HG03103 (cell line): ENCODE measurements around the gene HEYL.
A peak's percentile ranks its signal among the peaks of the same experiment; 100 is the strongest.
"Not testable (repeated sequence)": the region's sequence is repeated elsewhere in the genome, so short reads cannot be mapped to it uniquely, and the experiment has no call there.

Experiments
- ATAC-seq: cut with Tn5 transposase; IDR thresholded peaks from one replicate; pipeline ENCODE4 v1.9.1; 2021; ENCODE audit warnings: low read depth; ENCODE audit not compliant: unreplicated experiment

Gene HEYL

GRCh38 chr1:39614488-39614887 lies 25.0 kb downstream of the HEYL start:
- ATAC-seq, result no peak

- ATAC-seq, result no peak
Measured at GRCh38 chr1:39613250-39613649, 26.2 kb downstream of the HEYL start.

- ATAC-seq, result no peak
Measured at GRCh38 chr1:39609618-39610331, 29.7 kb downstream of the HEYL start.

GRCh38 chr1:39608921-39609320 lies 30.5 kb downstream of the HEYL start:
- ATAC-seq, result no peak

- ATAC-seq, result not testable (repeated sequence)
Measured at GRCh38 chr1:39603677-39604076, 35.8 kb downstream of the HEYL start.

- ATAC-seq, result not testable (repeated sequence)
Measured at GRCh38 chr1:39601667-39602255, 37.7 kb downstream of the HEYL start.

GRCh38 chr1:39596163-39596562 lies 43.3 kb downstream of the HEYL start:
- no peak for ATAC-seq

GRCh38 chr1:39593386-39593785 lies 46.1 kb downstream of the HEYL start:
- ATAC-seq, result no peak

GRCh38 chr1:39592069-39592468 lies 47.4 kb downstream of the HEYL start:
- no peak for ATAC-seq

GRCh38 chr1:39590546-39590945 lies 48.9 kb downstream of the HEYL start:
- no peak for ATAC-seq

- ATAC-seq, result no peak
Measured at GRCh38 chr1:39585933-39586332, 53.5 kb downstream of the HEYL start.

GRCh38 chr1:39576016-39576657 lies 63.3 kb downstream of the HEYL start:
- ATAC-seq, result peak; percentile 40

- ATAC-seq, result peak; percentile 36
Measured at GRCh38 chr1:39575191-39576015, 64.0 kb downstream of the HEYL start.

GRCh38 chr1:39574646-39575045 lies 64.8 kb downstream of the HEYL start:
- no peak for ATAC-seq
